HFFc6 (cell line): ENCODE data around the gene PRUNE2. TPM values are rescaled to one million over a fixed set of nuclear protein-coding genes. Genes with fewer than 3 reads are reported as not detected.

ENCODE experiments used
- DNase-seq: peaks from one replicate; pipeline ENCODE4 v3.0.0-alpha.2; 2018
- H3K27ac Mint-ChIP-seq: 2 replicates; pipeline ENCODE4 v1.8.0; 2020; ENCODE audit warnings: mild to moderate bottlenecking, mixed read lengths
- H3K27me3 Mint-ChIP-seq: 2 replicates; pipeline ENCODE4 v1.8.0; 2021; ENCODE audit warnings: mild to moderate bottlenecking, moderate library complexity, mixed read lengths; ENCODE audit not compliant: insufficient read depth
- H3K36me3 Mint-ChIP-seq: 2 replicates; pipeline ENCODE4 v1.8.0; 2021; ENCODE audit warnings: low read depth, mixed read lengths
- H3K4me1 Mint-ChIP-seq: 2 replicates; pipeline ENCODE4 v1.8.0; 2020; ENCODE audit warnings: low read depth, mixed read lengths
- H3K4me3 Mint-ChIP-seq: 2 replicates; pipeline ENCODE4 v1.8.0; 2020; ENCODE audit warnings: mild to moderate bottlenecking, moderate library complexity, mixed read lengths
- H3K9me3 Mint-ChIP-seq: 2 replicates; pipeline ENCODE4 v1.8.0; 2020; ENCODE audit warnings: mild to moderate bottlenecking, mixed read lengths
- total RNA-seq, 6 experiments: library from RNA; stranded (reverse); fragmentation: NEBNext Ultra II Directional; extraction: Animal tissue kit (Norgen Biotek cat#: 25700); gene quantifications; 2 replicates in 1 of 6; 3 replicates in 5 of 6; pipeline ENCODE4 v1.2.3, GENCODE V29; 2021
- TF ChIP-seq, protein P1 (sequence below): fragments of 200-600 bp; sonication (generic); IDR thresholded peaks from 2 replicates; pipeline ENCODE4 v1.5.0; 2021; ENCODE audit warnings: antibody characterized with exemption, mild to moderate bottlenecking

Gene PRUNE2
- total RNA-seq, 6 experiments from 2014 or later = 0.02 to 0.29 (median 0.16) TPM; not detected in 2

DNA sequence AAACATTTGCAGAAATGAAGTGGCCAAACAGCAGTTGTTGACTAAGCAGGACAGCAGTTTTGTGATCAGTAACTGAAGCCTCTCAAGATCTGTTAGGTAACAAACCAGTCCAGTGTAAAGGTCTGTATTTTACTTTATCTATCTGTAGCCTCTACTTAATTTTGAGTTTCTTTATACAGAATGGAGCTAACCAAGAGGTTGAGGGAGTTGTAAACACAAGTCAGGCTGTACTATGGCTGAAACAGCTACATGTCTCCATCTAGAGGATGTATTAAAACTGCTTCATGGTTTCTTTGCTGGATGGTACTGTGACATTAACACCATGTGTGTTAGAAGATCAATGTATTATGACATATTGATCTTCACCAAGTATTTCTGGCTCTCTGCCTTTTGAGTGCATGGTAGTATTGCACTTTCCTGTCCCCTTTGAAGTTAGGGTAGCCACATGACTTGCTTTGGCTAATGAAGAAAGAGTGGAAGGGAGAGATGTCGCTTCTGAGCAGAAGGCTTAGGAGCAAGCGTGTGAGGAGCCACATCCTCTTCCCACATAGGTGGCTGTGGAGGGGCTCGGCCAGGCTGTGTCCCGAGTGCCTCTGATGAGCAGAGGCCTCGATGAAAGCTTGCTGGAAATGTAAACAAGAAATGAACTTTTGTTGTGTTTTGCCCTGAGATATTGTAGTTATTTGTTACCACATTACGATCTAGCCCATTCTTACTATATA lies 247.2 kb downstream of the PRUNE2 start:
- no peak overlapping the region for H3K4me3 Mint-ChIP-seq
- no peaks in the 10 kb centered on the region for H3K9me3 Mint-ChIP-seq
- H3K27ac Mint-ChIP-seq = no peak overlapping the region
- TF ChIP-seq, protein P1, sequence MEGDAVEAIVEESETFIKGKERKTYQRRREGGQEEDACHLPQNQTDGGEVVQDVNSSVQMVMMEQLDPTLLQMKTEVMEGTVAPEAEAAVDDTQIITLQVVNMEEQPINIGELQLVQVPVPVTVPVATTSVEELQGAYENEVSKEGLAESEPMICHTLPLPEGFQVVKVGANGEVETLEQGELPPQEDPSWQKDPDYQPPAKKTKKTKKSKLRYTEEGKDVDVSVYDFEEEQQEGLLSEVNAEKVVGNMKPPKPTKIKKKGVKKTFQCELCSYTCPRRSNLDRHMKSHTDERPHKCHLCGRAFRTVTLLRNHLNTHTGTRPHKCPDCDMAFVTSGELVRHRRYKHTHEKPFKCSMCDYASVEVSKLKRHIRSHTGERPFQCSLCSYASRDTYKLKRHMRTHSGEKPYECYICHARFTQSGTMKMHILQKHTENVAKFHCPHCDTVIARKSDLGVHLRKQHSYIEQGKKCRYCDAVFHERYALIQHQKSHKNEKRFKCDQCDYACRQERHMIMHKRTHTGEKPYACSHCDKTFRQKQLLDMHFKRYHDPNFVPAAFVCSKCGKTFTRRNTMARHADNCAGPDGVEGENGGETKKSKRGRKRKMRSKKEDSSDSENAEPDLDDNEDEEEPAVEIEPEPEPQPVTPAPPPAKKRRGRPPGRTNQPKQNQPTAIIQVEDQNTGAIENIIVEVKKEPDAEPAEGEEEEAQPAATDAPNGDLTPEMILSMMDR = peak; percentile 83
- H3K36me3 Mint-ChIP-seq = no peaks in the 10 kb centered on the region
- peak; percentile 67 for DNase-seq
- peaks cover 2% of the 10 kb centered on the region; the same call in 1 of the 2 replicates for H3K27me3 Mint-ChIP-seq
- H3K4me1 Mint-ChIP-seq = peaks cover 52% of the 10 kb centered on the region

DNA sequence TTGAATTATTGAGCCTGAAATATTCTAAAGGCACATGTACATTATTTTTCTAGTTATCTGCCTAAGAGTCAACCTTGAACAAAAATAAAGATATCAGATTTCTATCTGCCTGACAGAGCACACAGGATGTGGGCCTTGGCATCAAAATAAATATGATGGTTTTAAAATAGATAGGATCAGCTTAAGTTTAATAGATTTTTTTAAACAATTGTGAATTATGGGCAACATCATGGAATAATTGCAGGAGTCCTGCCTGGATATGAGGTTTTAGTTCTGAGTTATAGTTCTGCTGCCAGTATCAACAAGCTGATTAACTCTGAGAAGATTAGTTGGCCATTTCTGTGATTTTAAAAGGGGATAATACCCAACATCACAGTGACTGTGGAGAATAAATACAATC lies 248.6 kb downstream of the PRUNE2 start:
- Mint-ChIP-seq H3K4me3 (no peak overlapping the region), H3K9me3 (no peaks in the 10 kb centered on the region), H3K27me3 (no peaks in the 10 kb centered on the region; the same call in 1 of the 2 replicates), H3K27ac (peak overlapping the region; percentile 25), H3K36me3 (no peaks in the 10 kb centered on the region), H3K4me1 (peaks cover 67% of the 10 kb centered on the region)
- TF ChIP-seq, protein P1 = no peak
- DNase-seq = no peak

DNA sequence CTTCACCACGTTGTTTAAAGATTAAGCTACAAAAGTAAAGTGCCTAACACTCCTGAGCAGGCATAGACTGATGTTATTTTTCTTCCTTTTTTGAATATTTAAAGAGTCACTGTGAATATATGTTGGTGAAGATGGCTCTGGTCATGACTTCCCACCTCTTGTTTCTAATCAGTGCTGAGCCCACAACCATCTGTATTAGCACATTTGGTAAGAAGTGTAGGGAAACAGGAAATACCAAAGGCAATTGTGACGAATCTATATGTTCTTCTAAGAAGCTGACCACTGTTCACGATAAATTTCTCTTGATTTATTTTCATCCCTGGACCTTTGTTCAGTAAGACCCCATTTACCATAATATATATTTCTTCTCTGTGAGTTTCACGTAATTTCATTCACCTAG lies 249.9 kb downstream of the PRUNE2 start:
- TF ChIP-seq, protein P1 = no peak

DNA sequence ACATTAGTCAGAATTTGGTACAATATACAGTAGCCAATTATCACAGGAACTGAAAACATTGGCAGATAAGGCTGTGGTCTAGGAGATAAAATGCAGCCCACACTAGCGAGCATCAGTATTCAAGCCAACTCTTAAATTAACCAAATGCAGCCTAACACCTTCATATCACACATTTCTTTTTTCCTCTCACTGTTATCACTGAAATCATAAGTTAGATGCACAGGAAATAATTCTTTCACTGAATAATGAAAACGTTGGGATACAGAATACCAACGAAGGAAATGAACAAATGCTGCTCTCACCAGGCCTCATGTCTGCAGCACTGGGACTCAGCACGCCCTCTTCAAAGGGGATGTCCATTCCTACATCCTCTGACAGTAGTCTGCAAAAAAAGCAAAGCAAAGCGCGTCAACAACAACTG lies 250.8 kb downstream of the PRUNE2 start:
- TF ChIP-seq, protein P1 = no peak
- Mint-ChIP-seq H3K4me1 (peaks cover 86% of the 10 kb centered on the region), H3K9me3 (no peaks in the 10 kb centered on the region), H3K4me3 (peak overlapping the region; percentile 71), H3K27ac (peak overlapping the region; percentile 83), H3K27me3 (no peaks in the 10 kb centered on the region; the same call in 1 of the 2 replicates), H3K36me3 (no peaks in the 10 kb centered on the region)
- no peak for DNase-seq

More for the DNA sequence above, 249.9 kb downstream of the PRUNE2 start:
- no peak for DNase-seq
- no peaks in the 10 kb centered on the region; the same call in 1 of the 2 replicates for H3K27me3 Mint-ChIP-seq
- H3K4me1 Mint-ChIP-seq = peaks cover 80% of the 10 kb centered on the region
- no peaks in the 10 kb centered on the region for H3K36me3 Mint-ChIP-seq
- no peaks in the 10 kb centered on the region for H3K9me3 Mint-ChIP-seq
- H3K27ac Mint-ChIP-seq = peak overlapping the region; percentile 83
- no peak overlapping the region for H3K4me3 Mint-ChIP-seq

DNA sequence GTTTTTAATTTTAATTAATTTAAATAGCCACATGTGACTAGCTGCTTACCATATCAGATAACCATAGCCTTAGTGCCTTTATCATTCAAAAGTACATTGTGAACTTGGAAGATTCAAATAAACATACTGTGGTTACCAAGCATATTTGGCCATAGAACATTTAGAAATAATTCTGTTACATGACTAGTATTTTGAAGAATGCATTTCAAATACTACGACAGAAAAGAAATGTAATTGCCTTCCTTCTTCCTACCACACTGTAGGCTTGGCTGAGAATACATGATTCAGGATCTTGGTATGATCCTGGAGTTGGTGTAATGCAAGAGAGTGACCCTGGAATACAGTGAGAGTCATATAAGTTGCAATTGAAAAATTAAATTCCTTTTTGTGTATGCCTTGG lies 251.3 kb downstream of the PRUNE2 start:
- Mint-ChIP-seq H3K9me3 (no peaks in the 10 kb centered on the region), H3K4me1 (peaks cover 86% of the 10 kb centered on the region), H3K4me3 (peak overlapping the region; percentile 71), H3K36me3 (no peaks in the 10 kb centered on the region), H3K27ac (peak overlapping the region; percentile 85), H3K27me3 (no peaks in the 10 kb centered on the region; the same call in 1 of the 2 replicates)
- TF ChIP-seq, protein P1 = no peak
- peak; percentile 97 for DNase-seq
